HL-60 (cell line): ENCODE data around the gene RBPJ.
"Not testable (repeated sequence)": the region's sequence is repeated elsewhere in the genome, so short reads cannot be mapped to it uniquely, and the experiment has no call there.

ENCODE experiments used
- DNase-seq, 2 experiments: peaks; one replicate each; pipeline ENCODE4 v3.0.0-alpha.2; 2010 to 2020; ENCODE audit warnings: low read depth in 1 of 2, low spot score in 1 of 2
- H3K27ac ChIP-seq: fragments of 250-450 bp; sonication (Bioruptor Pico); replicated peaks from 2 replicates; pipeline ENCODE4 v1.5.1; 2020; ENCODE audit warnings: mild to moderate bottlenecking, moderate library complexity
- H3K27me3 ChIP-seq: fragments of 250-450 bp; sonication (Bioruptor Pico); 2 replicates; pipeline ENCODE4 v1.5.1; 2021; ENCODE audit warnings: mild to moderate bottlenecking, moderate library complexity; ENCODE audit not compliant: insufficient read depth, poor library complexity, severe bottlenecking
- H3K4me3 ChIP-seq: replicated peaks from 2 replicates; pipeline ENCODE4 v1.5.1; 2011; ENCODE audit warnings: mild to moderate bottlenecking, control low read depth, low read length; ENCODE audit not compliant: insufficient read depth
- CTCF ChIP-seq: IDR thresholded peaks from one replicate; pipeline ENCODE4 v1.5.1; 2011; ENCODE audit warnings: low read length, control low read depth, inconsistent platforms; ENCODE audit not compliant: insufficient read depth
- GABPA ChIP-seq: IDR thresholded peaks from 2 replicates; pipeline ENCODE4 v1.6.1; 2012; ENCODE audit warnings: low read depth
- POLR2AphosphoS5 ChIP-seq: IDR thresholded peaks from 2 replicates; pipeline ENCODE4 v1.6.1; 2012; ENCODE audit warnings: low read depth
- REST ChIP-seq: IDR thresholded peaks from 2 replicates; pipeline ENCODE4 v1.6.1; 2012; ENCODE audit warnings: low read depth; ENCODE audit not compliant: insufficient replicate concordance
- SPI1 ChIP-seq: IDR thresholded peaks from 2 replicates; pipeline ENCODE4 v1.6.1; 2012; ENCODE audit warnings: low read depth, mild to moderate bottlenecking, borderline replicate concordance

Gene RBPJ

GRCh38 chr4:26311633-26312032 lies 9.2 kb upstream of the RBPJ start:
- TF ChIP-seq POLR2AphosphoS5, result no peak
- TF ChIP-seq SPI1, result no peak
- no peak for TF ChIP-seq REST
- no peak for TF ChIP-seq CTCF
- no peak for TF ChIP-seq GABPA
- no peak overlapping the region for H3K4me3 ChIP-seq
- DNase-seq, result no peak
- H3K27ac ChIP-seq, result no peak overlapping the region
- H3K27me3 ChIP-seq, result no peaks in the 10 kb centered on the region

GRCh38 chr4:26315316-26315932 lies 5.4 kb upstream of the RBPJ start:
- H3K27ac ChIP-seq, DNase-seq: not testable (repeated sequence)

GRCh38 chr4:26317766-26318165 lies 3.0 kb upstream of the RBPJ start:
- no peaks in the 10 kb centered on the region for H3K27me3 ChIP-seq
- DNase-seq, result no peak
- no peak for TF ChIP-seq CTCF
- TF ChIP-seq REST, result no peak
- TF ChIP-seq POLR2AphosphoS5, result no peak
- no peak for TF ChIP-seq SPI1
- TF ChIP-seq GABPA, result no peak
- H3K4me3 ChIP-seq, result no peak overlapping the region
- H3K27ac ChIP-seq, result peak overlapping the region; percentile 99

More at GRCh38 chr4:26315316-26315932, 5.4 kb upstream of the RBPJ start:
- H3K27me3 ChIP-seq, H3K4me3 ChIP-seq: not testable (repeated sequence)

- no peaks in the 10 kb centered on the region for H3K27me3 ChIP-seq
- peak overlapping the region; percentile 99 for H3K27ac ChIP-seq
- peak overlapping the region; percentile 66 for H3K4me3 ChIP-seq
- no peak for TF ChIP-seq SPI1
- TF ChIP-seq POLR2AphosphoS5, result 0 out of 2 replicates have a peak, but pooled peaks have one; percentile 11
- DNase-seq, result peak; percentile 99 to 100
These were observed 1.3 kb upstream of the RBPJ start for GRCh38 chr4:26319467-26319948.
